HG02763 (cell line): ENCODE results near the gene KCNQ2.

Experiments used
- ATAC-seq: cut with Tn5 transposase; IDR thresholded peaks from one replicate; pipeline ENCODE4 v1.9.1; 2021; ENCODE audit warnings: mild to moderate bottlenecking, moderate library complexity; ENCODE audit not compliant: unreplicated experiment

Gene KCNQ2

GRCh38 chr20:63418617-63419016 is 53.8 kb downstream of the KCNQ2 start:
- no peak for ATAC-seq

- ATAC-seq = no peak
Measured at GRCh38 chr20:63417738-63418120, 54.7 kb downstream of the KCNQ2 start.

GRCh38 chr20:63417097-63417737 is 55.2 kb downstream of the KCNQ2 start:
- ATAC-seq = no peak

- ATAC-seq = no peak
Measured at GRCh38 chr20:63416631-63417030, 55.8 kb downstream of the KCNQ2 start.

- no peak for ATAC-seq
Measured at GRCh38 chr20:63415647-63416391, 56.6 kb downstream of the KCNQ2 start.

- no peak for ATAC-seq
Measured at GRCh38 chr20:63414720-63415430, 57.6 kb downstream of the KCNQ2 start.

GRCh38 chr20:63413963-63414684 is 58.3 kb downstream of the KCNQ2 start:
- ATAC-seq = no peak

- ATAC-seq = no peak
Measured at GRCh38 chr20:63413323-63413722, 59.1 kb downstream of the KCNQ2 start.

- ATAC-seq = no peak
Measured at GRCh38 chr20:63412889-63413288, 59.6 kb downstream of the KCNQ2 start.

- no peak for ATAC-seq
Measured at GRCh38 chr20:63411898-63412631, 60.4 kb downstream of the KCNQ2 start.

GRCh38 chr20:63411151-63411897 is 61.1 kb downstream of the KCNQ2 start:
- ATAC-seq = no peak

- no peak for ATAC-seq
Measured at GRCh38 chr20:63409834-63410435, 62.5 kb downstream of the KCNQ2 start.

GRCh38 chr20:63409066-63409833 is 63.2 kb downstream of the KCNQ2 start:
- ATAC-seq = no peak

GRCh38 chr20:63408684-63409046 is 63.8 kb downstream of the KCNQ2 start:
- no peak for ATAC-seq

- no peak for ATAC-seq
Measured at GRCh38 chr20:63407928-63408683, 64.3 kb downstream of the KCNQ2 start.

- no peak for ATAC-seq
Measured at GRCh38 chr20:63406617-63407245, 65.7 kb downstream of the KCNQ2 start.

GRCh38 chr20:63406011-63406410 is 66.4 kb downstream of the KCNQ2 start:
- no peak for ATAC-seq
